Stomach (tissue), 4 donors: ENCODE data around the gene TTC7B.

Source experiments
- EP300 ChIP-seq: sonication (generic); formaldehyde crosslinking; IDR thresholded peaks from one replicate; pipeline ENCODE4 v1.6.1; 2017; ENCODE audit warnings: antibody characterized with exemption
- POLR2A ChIP-seq, 4 donors: fragments of 450-650 bp; IDR thresholded peaks; one replicate each; pipeline ENCODE4 v1.6.1; 2016; ENCODE audit warnings: antibody characterized with exemption in 4 of 4, control low read depth in 2 of 4, mild to moderate bottlenecking in 1 of 4, moderate library complexity in 1 of 4
- POLR2AphosphoS5 ChIP-seq, 3 donors: sonication (generic); formaldehyde crosslinking; IDR thresholded peaks; one replicate each; pipeline ENCODE4 v1.6.1; 2016; ENCODE audit warnings: antibody characterized with exemption in 3 of 3
- TF ChIP-seq, protein P1 (sequence below), 7 experiments: fragments of 450-650 bp in 4 of 7; fragments of 200-600 bp in 3 of 7; sonication (generic) in 3 of 7; IDR thresholded peaks; one replicate each; pipeline ENCODE4 v1.5.1; 2016 to 2019; ENCODE audit warnings: antibody characterized with exemption in 7 of 7, control low read depth in 2 of 7, mild to moderate bottlenecking in 1 of 7

DNA sequence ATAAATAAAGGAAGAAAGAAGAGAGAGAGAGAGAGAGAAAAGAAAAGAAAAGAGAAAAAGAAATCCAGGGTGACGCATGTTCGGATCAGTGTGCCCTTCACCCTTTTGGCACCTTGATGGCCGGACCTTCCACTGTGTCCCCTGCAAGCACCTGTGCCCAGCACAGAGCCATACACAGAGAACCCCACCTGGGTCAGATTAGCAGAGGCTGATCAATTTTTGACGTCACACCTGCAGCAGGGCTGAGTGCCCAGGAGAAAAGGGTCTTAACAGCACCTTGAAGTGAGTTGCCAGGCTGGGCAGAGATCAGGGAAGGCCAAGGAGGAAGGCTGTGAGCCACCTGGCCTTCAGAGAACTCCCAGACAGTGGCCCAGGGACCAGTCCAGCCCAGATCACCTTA is 305.0 kb downstream of the TTC7B start:
- TF ChIP-seq POLR2A (IDR thresholded peaks at IDR 0.05) (no peak), EP300 (no peak), POLR2AphosphoS5 (IDR thresholded peaks at IDR 0.05) (no peak)
- TF ChIP-seq, protein P1, sequence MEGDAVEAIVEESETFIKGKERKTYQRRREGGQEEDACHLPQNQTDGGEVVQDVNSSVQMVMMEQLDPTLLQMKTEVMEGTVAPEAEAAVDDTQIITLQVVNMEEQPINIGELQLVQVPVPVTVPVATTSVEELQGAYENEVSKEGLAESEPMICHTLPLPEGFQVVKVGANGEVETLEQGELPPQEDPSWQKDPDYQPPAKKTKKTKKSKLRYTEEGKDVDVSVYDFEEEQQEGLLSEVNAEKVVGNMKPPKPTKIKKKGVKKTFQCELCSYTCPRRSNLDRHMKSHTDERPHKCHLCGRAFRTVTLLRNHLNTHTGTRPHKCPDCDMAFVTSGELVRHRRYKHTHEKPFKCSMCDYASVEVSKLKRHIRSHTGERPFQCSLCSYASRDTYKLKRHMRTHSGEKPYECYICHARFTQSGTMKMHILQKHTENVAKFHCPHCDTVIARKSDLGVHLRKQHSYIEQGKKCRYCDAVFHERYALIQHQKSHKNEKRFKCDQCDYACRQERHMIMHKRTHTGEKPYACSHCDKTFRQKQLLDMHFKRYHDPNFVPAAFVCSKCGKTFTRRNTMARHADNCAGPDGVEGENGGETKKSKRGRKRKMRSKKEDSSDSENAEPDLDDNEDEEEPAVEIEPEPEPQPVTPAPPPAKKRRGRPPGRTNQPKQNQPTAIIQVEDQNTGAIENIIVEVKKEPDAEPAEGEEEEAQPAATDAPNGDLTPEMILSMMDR (IDR thresholded peaks at IDR 0.05), result no peak
